22Rv1 (cell line): ENCODE measurements around the gene PJA1.

ENCODE experiments used
- H3K27ac ChIP-seq: fragments of 450-650 bp; 2 replicates; pipeline ENCODE4 v1.5.1; 2017
- ZFX ChIP-seq: fragments of 450-650 bp; IDR thresholded peaks from 2 replicates; pipeline ENCODE4 v1.6.1; 2017; ENCODE audit warnings: antibody characterized with exemption, borderline replicate concordance
- TF ChIP-seq, protein P1 (sequence below): fragments of 450-650 bp; IDR thresholded peaks from 2 replicates; pipeline ENCODE4 v1.5.1; 2017; ENCODE audit warnings: mild to moderate bottlenecking

The PJA1 gene

DNA sequence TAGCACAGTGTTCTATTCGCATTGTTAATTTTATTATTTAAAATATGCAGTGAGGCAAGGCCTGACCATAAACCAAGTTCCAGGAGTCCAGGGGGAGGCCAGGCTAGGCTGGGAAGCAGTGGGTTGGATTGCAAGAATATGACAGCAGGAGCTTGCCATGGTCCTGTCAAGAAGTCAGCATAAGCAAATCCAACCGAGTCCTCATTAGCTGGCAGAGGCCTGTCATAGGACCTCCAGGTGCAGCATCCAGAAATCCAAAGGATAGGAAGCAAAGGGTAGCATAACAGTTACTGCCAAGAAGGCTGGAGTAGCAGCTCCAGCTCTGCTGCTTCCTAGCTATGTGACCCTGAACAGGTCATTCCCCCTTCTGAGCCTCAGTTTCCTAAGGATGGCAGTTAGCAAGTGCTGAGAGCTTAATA lies 13.4 kb downstream of the PJA1 start:
- H3K27ac ChIP-seq, result no peak overlapping the region
- TF ChIP-seq ZFX, result no peak
- TF ChIP-seq, protein P1, sequence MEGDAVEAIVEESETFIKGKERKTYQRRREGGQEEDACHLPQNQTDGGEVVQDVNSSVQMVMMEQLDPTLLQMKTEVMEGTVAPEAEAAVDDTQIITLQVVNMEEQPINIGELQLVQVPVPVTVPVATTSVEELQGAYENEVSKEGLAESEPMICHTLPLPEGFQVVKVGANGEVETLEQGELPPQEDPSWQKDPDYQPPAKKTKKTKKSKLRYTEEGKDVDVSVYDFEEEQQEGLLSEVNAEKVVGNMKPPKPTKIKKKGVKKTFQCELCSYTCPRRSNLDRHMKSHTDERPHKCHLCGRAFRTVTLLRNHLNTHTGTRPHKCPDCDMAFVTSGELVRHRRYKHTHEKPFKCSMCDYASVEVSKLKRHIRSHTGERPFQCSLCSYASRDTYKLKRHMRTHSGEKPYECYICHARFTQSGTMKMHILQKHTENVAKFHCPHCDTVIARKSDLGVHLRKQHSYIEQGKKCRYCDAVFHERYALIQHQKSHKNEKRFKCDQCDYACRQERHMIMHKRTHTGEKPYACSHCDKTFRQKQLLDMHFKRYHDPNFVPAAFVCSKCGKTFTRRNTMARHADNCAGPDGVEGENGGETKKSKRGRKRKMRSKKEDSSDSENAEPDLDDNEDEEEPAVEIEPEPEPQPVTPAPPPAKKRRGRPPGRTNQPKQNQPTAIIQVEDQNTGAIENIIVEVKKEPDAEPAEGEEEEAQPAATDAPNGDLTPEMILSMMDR, result no peak

DNA sequence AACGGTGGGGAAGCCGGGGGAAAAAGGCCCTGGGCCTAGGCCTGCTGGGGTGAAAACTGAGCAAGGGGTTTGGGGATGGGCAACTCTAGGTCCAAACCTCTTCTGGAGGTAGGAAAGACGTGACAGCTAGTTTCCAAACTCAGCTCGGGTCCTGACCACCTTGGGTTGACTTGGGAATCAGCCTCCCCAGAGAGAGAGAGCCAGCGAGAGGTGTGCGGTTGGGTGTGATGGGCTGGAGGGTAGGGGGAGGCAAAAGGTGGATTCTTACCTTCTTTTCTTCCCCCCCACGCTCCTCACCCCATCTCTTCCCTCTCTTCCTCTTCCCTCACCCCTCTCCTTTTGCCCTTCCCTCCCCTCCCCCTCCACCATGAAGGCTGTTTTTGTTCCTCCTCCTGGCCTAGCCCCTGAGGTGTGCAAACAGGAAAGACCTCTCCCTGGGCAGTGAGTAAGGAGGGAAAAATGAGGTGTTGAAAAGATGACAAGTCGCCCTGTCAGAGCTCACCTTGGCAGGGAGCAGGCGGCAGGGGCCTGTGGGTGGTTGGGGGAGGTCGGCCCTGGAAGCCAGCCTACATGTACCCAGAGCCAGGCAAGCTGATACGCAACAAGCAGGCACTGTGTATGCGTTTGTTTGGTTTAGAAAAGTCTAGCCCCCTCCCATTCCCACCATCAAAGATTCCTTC lies 14.8 kb downstream of the PJA1 start:
- no peak for TF ChIP-seq ZFX
- TF ChIP-seq, protein P1, result no peak
- no peak overlapping the region for H3K27ac ChIP-seq

DNA sequence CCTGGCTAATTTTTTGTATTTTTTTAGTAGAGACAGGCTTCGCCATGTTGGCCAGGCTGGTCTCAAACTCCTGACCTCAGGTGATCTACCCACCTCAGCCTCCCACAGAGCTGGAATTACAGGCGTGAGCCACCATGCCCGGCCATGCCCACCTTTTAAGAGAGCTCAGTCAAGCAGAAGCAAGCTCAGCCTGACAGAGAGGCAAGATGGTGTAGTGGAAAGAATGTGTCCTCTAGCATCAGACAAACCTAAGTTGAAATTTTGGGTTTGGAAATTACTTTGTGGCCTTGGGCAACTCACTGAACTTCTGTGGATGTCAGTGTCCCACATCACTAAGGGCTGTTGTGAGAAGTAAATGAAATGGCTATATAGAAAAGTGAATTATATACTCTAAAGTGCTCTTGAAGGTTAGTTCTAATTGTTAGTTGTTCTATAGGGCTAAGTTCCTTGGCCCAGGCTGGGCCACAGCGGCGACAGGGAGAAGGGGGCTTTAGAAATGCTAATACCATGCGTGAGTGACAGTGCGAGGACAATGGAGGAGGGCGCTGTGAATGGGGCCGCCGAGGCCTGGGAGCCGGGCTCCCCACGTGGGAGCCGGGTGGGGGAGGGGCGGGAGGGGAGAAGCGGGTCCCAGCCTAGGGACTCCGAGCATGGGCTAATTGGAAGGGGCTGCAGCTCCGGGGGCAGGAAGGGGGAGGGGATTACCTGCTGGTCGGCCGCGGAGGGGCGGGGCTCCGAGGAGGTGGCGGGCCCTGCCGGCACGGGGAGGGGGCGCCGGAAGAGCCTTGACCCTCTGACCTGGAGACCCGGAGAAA lies 15.6 kb downstream of the PJA1 start:
- no peak for TF ChIP-seq ZFX
- TF ChIP-seq, protein P1, result no peak

DNA sequence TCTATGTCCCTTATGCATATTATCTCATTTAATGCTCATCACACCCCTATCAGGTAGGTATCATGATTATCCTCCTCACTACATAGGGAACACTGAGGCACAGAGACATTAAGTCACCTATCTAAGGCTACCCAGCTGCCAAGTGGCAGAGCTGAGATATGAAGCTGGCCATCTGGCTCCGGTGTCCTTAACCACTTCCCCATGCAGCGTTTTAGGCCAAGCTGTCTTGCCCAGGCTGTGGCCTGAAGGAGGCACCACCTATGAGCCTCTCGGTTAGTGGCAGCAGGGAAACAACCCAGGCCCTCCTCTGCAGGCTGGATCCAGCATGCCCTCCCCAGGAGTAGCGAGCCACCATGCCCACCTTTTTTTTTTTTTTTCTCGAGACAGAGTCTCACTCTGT lies 16.3 kb downstream of the PJA1 start:
- no peak overlapping the region for H3K27ac ChIP-seq
- no peak for TF ChIP-seq ZFX
- TF ChIP-seq, protein P1, result no peak

More for the DNA sequence above, 15.6 kb downstream of the PJA1 start:
- no peak overlapping the region for H3K27ac ChIP-seq

DNA sequence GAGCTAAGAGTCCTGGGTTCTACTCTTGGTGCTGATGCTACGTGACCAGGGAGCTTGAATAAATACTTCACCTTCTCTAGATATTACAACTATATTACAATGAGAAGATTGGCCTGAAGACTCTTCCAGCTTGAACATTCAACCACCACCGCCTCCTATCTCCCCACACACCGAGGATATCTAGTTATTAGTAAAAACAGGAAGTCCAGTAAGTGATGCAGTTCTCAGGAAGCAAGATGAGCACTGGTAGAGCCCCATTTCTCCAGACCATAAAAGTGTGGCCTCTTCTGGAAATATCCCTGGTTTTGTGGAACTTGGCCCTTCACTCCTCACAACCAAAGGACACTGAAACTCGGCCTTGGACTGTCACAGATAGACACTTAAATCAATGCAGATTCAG lies 18.5 kb downstream of the PJA1 start:
- TF ChIP-seq, protein P1, result no peak
- no peak for TF ChIP-seq ZFX
- no peak overlapping the region for H3K27ac ChIP-seq

DNA sequence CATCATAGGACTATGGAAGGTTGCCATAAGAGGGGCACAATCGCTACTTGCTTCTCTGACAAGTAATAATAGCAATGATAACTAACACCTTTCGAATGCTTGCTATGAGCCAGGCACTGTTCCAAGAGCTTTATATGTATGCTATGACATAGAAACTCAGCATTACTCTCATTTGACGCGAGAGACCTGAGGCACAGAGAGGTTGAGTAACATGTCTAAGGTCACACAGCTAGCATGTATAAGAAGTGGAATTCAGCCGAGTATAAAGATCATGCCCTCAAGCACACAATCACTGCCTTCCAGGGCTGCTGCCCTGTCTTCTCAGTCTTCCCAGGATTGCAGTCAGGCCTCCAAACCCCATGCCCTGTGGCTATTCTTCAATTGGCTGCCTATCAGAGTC lies 19.5 kb downstream of the PJA1 start:
- TF ChIP-seq ZFX, result no peak
- TF ChIP-seq, protein P1, result no peak
- H3K27ac ChIP-seq, result no peak overlapping the region
